Cardiac fibroblast (primary cell): ENCODE results near the gene FKBP8.

Experiments
- DNase-seq, 2 donors: peaks; one replicate each; pipeline versions ENCODE4 v3.0.0 to v3.0.0-alpha.2; 2010; ENCODE audit warnings: low read depth in 2 of 2
- H3K4me3 ChIP-seq, 2 donors: replicated peaks in 1 of 2; 1 replicate in 1 of 2; 2 replicates in 1 of 2; pipeline ENCODE4 v1.5.1; 2011; ENCODE audit warnings: low read depth in 2 of 2, low read length in 2 of 2, mild to moderate bottlenecking in 2 of 2, moderate library complexity in 1 of 2
- CTCF ChIP-seq: IDR thresholded peaks from one replicate; pipeline ENCODE4 v1.5.1; 2011; ENCODE audit warnings: low read depth, mild to moderate bottlenecking, low read length, inconsistent platforms

The FKBP8 gene

GRCh38 chr19:18506101-18506930, 37.1 kb downstream of the FKBP8 start:
- DNase-seq: no peak
- TF ChIP-seq CTCF: no peak
- H3K4me3 ChIP-seq: no peak overlapping the region

- no peak for TF ChIP-seq CTCF
- H3K4me3 ChIP-seq: no peak overlapping the region
- no peak for DNase-seq
Measured at GRCh38 chr19:18504886-18505610, 38.3 kb downstream of the FKBP8 start.

GRCh38 chr19:18503971-18504885, 39.1 kb downstream of the FKBP8 start:
- TF ChIP-seq CTCF: no peak
- no peak overlapping the region for H3K4me3 ChIP-seq
- DNase-seq: no peak

GRCh38 chr19:18503337-18503970, 39.9 kb downstream of the FKBP8 start:
- H3K4me3 ChIP-seq: no peak overlapping the region
- DNase-seq: no peak

GRCh38 chr19:18502638-18503294, 40.6 kb downstream of the FKBP8 start:
- DNase-seq: no peak
- no peak for TF ChIP-seq CTCF
- H3K4me3 ChIP-seq: no peak overlapping the region

More at GRCh38 chr19:18503337-18503970, 39.9 kb downstream of the FKBP8 start:
- no peak for TF ChIP-seq CTCF
